HG03460 (cell line): ENCODE measurements around the gene MVB12B.

Experiments
- ATAC-seq: cut with Tn5 transposase; IDR thresholded peaks from one replicate; pipeline ENCODE4 v1.9.1; 2021; ENCODE audit not compliant: unreplicated experiment

The MVB12B gene

DNA sequence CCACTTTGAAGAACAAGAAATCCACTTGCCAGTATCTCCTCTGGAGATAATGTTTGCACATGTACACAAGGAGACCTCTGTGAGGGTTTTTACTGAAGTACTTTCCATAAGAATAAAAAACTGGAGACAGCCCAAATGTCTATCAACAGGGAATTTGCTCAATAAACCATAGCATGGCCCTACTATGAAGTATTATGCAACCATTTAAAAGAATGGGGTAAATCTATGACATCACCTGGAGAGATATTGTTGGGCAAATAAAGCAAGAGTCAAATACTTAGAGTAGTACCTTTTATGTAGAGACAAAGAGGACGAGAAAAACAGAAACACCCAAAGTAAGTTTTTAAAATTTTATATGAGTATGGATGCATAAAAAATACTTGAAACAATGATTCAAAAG lies 23.9 kb upstream of the MVB12B start:
- ATAC-seq: no peak

DNA sequence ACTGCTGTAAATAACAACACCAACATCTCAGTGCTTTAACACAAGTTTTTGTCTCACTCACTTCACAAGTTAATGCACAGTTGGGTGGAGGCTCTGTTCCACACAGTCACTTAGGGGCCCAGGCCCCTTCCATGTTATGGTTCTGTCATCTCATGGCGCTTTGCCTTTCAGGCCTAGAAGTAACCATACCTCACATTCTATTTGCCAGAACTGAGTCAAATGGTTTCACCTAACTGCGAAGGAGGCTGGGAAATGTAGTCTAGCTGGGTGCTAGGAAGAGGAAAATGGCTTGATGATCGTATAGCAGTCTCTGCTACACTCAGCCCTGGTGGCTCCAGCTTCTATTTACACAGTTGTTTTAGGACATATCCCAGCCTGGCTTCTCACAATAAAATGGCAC lies 23.1 kb upstream of the MVB12B start:
- ATAC-seq: no peak

DNA sequence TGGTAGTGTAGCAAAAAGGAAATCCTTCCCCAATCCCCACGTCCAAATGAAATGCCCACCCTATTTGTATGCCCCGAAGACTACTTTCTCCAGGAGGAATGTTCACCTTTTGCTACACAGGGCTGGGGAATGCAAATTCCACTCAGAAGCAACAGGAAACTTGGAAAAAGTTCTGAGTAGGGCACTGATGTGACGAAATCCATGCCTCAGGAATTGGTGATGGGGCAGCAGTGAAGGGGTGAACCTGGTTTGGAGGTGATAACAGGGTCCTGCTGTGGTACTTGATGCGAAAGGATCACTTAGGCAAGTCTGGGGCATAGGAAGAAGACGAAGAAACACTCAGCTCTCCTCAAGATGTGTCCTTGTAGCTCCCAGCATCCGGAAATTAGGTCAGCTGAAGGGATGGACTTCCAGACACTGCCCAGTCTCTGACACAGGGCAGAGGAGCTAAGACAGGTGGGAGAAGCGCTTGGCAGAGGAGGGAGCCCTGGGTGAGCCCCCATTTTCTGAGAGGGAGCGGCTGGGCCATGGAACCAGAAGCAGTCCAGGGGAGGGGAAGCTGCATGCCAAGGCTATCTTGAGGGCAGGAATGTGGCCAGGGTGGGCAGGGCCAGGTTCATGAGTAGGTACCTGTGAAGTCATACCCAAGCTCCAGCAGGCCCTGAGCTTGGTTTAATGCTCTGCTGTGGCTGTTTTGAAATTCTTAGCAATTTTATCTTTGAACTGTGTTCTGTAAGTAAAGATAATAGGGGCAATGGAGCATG lies 22.2 kb upstream of the MVB12B start:
- ATAC-seq: no peak

DNA sequence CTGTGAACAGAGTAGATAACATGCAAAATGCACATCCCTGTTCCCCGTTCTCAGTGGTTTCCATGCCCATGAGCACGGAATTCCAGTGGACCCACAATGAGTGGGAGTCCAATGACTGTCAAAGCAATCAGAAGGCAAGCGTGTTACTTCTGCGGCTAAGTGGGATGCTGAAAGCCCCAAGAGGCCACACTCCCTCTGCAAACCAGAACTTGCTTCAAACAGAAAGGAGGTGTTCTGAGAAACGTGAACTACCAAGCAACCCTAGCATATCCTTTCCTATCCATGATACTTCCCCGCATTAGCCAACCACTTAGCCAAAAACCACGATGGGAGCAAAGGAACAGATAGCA lies 21.7 kb upstream of the MVB12B start:
- ATAC-seq: no peak

DNA sequence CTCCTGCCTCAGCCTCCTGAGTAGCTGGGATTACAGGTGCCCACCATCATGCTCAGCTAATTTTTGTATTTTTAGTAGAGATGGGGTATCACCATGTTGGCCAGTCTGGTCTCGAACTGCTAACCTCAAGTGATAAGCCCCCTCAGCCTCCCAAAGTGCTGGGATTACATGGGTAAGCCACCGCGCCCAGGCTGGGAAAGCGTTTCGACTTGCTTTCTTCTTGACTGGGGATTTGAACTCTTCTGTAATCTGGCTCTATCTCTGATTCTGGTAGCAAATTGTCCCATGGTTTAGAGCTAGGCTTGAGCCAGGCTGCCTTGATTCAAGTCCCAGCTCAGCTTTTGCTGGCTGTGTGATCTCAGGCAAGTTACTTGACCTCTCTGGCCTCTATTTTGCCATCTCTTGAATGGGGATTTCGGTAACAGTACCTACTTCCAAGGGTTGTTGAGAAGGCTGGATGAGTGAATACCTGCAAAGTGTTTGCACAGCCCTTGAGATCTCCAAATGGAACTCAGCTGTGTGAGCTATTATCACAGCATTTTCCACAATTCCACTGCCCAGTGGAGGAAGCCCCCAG lies 20.5 kb upstream of the MVB12B start:
- no peak for ATAC-seq

DNA sequence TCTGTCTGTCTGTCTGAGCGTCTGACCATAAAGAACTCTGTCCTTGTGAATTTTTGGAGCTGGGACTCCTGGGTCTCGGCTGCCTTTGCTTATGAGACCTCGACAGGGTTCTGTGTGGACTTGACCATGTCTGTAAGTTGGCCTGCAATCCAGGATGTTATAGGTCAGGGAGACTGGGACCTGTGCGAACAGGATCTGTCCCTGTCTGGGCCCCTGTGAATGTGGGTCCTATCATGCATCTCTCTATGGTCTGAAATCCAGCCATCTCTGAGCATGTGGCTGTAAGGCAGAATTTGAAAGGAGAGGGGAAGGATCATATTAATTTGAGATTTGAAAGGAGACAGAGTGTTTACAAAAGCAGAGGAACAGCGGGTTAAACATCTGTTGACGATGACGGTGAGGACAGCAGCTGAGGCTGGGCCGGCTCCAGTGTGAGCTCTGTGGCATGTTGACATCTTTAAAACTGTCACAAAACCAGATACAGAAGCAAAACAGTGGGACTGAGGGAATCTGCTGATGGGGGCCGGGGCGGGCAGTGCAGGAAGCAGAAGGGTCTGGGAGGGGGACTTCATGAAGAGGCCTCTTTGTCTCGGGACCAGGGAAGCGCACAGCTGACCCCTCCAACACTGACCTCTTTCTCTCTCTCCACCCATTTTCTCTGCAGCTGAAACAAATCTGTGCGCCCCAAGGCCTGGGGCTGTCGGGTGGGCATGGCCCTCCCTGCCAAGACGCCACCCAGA lies 19.1 kb upstream of the MVB12B start:
- ATAC-seq: no peak

DNA sequence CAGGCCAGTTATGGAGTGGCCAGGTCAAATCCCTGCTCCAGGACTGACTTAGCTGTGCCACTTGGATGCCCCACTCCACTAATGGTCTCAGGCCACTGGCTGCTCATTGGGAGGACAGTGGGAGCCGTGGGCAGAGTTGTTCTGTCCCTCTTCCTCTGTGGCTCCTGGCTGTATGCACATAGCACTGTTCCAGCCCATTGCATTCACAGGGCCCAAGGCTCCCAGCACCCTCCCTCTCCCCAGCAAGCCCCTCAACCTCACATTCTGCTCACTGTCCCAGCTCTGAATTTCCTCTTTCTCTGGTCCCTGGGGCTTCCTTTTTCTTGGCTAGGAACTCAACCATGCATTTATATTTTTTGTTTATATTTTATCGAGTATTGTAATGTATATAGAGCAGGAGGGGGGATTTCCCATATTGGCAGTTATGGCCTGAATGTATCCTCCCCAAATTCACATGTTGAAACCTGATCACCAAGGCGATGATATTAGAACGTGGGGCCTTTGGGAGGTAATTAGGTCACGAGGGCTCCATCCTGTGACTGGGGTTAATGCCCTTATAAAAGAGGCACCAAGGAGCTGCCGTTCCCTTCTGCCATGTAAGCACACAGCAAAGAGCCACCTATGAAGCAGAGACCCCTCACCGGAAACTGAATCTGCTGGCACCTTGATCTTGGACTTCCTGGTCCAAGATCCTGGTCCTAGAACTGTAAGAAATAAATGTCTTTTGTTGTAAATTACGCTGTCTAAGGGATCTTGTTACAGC lies 17.0 kb upstream of the MVB12B start:
- no peak for ATAC-seq

DNA sequence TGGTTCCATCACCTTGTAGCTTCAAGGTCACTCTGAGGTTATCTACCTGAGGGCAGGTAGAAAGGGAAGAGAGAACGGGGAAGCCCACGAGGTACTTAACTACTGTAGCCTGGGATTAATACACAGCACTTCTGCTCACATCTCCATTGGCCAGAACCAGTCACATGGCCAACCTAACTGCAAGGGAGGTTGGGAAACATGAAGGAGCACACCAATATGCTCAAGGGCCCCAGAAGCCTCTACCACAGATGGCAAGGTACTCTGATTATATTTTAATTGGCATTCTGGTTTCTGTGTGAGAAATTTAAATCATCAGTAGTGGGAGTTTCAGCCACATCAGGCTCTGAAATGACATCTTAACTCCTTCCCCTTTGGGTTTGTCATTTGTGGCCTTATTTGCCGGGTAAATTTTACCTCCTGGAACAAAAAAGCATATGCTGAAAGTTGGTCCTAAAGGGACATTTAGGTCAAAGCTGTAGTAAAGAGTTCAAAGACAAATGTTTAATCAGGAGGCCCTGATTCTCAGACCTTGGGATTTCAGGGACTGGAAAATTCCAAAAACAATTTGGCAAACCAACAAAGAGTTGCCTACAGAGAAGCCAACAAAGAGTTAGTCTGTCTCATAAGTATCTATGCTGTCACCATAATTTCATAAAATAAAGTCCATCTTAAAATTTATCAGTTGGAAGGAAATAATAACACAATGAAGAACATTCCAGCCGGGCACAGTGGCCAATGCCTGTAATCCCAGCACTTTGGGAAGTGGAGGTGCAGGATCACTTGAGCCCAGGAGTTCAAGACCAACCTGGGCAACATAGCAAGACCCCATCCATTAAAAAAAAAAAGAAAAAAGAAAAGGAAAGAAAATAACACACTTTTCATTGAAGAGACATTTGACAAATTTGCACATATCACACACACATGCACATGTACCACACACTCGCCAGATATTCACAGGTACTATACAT lies 13.8 kb upstream of the MVB12B start:
- ATAC-seq: no peak

DNA sequence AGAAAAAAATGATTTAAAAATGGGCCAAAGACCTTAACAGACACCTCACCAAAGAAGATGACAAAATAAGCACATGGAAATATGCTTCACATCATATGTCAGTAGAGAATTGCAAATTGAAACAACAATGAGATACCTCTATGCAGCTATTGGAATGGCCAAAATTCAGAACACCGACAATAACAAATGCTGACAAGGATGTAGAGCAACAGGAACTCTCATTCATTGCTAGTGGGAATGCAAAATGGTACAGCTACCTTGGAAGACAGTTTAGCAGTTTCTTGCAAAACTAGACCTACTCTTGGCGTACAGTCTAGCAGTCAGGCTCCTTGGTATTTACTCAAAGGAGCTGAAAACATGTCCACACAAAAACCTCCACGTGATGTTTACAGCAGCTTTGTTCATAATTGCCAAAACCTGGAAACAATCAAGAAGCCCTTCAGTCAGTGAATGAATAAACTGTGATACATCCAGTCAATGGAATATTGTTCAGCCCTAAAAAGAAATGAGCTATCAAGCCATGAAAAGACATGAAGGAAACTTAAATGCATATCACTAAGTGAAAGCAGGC lies 10.5 kb upstream of the MVB12B start:
- ATAC-seq: no peak

DNA sequence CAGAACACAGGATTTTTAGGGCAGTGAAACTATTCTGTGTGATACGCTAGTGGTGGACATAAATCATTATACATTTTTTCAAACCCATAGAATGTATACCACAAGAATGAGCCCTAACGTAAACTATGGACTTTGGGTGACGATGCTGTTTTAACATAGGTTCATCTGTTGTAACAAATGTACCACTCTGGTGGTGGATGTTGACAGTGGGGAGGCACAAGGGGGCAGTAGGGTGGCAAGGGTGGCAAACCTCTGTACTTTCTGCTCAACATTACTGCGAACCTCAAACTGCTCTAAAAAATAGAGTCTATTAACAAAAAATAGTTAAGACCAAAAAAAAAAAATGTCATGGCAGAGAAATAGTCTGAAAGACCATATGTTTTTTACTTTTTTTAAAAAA lies 9.1 kb upstream of the MVB12B start:
- ATAC-seq: no peak

DNA sequence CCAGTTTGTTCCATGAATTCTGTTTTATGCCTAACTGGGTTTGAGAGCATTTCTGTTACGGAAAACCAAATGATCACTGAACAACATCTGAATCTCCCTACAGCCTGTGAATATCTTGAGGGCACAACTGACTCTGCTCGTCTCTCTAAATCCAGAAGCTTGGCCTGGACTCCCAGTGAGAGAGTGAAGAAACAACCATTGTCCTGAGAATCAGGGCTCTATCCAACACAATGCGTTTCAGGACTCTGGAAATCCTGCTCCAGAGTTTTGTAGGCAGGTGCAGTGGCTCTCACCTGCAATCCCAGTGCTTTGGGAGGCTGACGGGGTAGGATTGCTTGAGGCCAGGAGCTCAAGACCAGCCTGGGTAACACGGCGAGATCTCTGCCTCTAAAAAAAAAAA lies 7.8 kb upstream of the MVB12B start:
- ATAC-seq: no peak

DNA sequence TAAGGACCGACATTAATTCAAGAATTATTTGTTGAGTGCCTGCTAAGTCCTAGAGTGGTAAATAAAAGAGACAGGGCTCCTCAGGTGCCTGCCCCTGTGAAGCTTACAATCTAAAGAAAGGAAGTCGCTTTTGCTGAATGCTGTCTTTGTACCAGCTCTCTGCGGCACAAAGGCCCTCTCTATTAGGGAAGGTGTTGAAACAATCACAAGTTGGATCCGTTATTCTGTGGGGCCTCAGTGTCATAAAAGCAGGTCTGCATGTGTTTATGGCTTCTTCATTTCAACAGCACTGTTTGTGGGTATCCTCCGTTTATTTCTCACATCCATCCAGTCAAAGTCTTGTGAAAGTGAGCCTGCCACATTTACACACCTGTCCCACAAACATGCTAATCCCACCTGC lies 7.0 kb upstream of the MVB12B start:
- no peak for ATAC-seq

DNA sequence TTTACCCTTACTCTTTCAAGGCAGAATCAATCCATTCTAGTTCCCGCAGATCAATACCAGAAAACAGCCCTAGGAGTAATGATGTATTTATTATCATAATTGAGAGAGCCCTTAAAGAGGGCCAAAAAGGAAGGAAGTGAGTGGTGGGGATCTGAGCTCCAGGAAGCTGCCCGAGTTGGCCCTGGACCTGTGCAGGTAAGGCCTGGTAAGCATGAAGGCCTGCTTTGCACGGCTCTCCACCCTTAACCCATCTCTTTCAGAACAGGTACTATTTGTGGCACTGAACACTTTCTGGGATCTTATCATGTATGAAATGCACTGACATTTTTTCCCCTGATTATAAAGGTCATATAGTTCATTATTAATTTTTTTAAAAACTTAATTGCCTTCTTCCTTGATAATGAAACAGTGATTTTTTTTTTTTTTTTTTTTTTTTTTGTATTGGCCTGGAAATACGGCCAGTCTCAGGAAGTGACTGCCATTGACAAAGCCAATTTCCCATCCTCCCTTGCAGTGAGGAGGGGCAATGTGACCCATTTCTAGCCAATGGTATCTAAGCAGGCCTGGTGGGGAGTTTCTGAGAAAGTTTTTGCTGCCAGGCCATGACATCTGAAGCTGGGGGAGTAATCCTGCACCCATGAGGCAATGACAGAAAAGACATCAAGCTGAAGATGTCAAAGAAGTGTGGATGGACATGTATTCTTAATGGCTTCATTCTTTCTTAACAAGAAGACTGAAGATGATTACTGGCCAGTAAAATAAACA lies 6.3 kb upstream of the MVB12B start:
- ATAC-seq: no peak

DNA sequence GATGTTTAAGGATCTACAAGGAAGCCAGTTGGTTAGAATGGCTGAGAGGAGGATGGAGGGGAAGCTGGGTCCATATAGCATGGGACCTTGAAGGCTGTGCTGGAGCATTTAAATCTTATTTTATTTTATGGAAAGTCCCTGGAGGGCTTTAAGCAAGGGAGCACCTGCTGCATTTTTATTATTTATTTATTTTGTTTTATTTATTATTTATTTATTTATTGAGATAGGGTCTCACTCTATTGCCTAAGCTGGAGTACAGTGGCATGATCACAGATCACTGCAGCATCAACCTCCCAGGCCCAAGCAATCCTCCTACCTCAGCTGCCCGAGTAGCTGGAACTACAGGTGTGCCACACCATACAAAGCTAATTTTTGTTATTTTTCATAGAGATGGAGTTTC lies 4.9 kb upstream of the MVB12B start:
- ATAC-seq: no peak

DNA sequence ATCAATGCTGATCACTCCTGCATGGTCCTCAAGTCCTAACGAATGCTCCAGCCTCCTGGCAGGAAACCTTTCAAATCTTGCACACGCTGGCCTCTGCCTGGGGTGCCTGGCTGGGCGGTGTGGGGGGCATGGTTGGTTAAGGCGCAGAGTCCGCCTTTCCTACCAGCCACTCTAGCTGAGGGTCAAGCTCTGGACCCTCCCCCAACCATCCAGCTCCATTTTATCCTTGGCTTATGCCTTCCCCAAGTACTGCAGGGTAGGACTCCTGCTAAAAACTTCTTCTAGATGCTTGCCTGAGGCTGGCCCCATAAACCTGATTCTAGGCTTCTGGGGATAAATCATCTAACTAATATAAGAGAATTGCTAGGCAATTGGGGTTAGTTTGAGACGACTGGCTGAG lies 808 bp upstream of the MVB12B start:
- no peak for ATAC-seq

DNA sequence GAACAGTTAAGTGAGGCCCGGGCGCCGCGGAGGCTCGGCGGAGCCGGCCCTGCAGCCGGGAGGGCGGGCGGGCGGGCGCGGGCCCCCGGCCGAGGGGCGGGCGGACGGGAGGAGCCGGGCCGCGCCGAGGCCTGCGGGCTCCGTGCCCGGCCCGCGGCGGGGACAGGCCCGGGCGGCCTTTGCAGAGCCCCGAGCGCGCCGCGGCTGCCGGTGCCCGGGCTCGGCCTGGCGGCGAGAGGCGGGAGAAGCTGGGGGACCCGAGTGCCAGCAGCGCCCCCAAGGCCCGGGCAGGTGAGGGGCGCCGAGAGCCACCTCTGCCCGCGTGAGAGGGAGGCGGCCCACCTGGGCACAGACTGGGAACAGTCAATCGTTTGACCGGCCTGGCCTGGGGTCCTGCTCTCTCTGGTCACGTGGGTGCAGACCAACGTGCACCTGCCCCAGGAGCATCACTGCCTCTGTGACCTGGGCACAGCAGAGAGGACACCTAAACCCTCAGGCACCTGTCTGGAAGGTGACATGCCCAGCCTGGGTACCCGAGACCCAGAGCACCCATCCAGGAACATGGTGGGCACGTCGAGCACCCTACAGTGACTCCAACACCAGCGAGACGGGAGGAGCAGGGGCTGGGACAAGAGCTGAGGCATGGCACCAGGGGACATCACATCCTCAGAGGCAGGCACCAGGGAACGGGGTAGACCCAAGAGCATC lies 531 bp downstream of the MVB12B start:
- no peak for ATAC-seq

DNA sequence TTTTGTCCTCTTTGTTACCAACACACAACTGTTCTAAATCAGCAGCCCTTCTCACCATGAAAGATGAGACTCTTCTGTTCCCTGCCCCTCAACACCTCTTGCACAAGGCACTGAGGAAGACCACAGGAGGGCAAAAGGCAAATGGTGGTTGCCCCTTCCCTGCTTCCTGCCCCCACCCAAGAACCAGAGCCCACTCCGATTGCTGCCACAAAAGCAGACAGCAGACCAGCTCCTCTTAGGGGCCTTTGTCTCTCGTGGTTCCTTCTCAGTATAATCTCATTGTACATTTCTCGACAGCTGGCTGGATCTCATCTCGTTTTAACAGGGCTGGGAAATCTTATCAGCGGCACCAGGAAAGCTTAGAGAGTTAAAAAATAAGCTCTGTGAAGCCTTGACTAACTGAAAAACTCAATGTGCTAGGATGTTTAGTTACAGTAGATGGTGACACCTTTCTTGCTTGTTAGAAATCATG lies 1.1 kb downstream of the MVB12B start:
- no peak for ATAC-seq

DNA sequence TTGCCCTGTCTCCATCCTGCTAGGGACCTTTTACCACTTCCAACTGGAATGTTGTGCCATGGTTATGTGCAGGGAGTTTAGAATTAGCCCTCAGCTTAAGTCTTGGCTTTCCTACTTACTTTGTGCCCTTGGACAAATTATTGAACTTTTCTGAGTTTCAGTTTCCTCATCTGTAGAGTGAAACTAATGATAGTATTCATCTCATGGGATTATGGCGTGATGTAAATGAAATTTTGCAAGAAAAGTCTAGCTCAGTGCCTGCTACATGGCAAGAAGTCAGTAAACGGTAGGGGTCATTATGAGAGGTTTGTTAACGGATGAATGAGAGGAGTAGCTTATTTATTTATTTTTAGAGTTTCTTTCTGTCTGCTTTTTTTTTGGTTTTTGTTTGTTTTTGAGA lies 1.8 kb downstream of the MVB12B start:
- ATAC-seq: no peak
